NCI-H345 treated with DMSO at 0.1 percent for 48 hours (cell line): Measurements from ENCODE around the gene ZNF226.
A peak's percentile ranks its signal among the peaks of the same experiment; 100 is the strongest.
"Not testable (repeated sequence)": the region's sequence is repeated elsewhere in the genome, so short reads cannot be mapped to it uniquely, and the experiment has no call there.

Source experiments
- DNase-seq: peaks from one replicate; lab custom pipeline; 2025; ENCODE audit not compliant: unreplicated experiment; lab: John Stamatoyannopoulos, UW

Gene ZNF226

GRCh38 chr19:44207126-44207803 is 42.4 kb downstream of the ZNF226 start:
- DNase-seq, result no peak

DNA sequence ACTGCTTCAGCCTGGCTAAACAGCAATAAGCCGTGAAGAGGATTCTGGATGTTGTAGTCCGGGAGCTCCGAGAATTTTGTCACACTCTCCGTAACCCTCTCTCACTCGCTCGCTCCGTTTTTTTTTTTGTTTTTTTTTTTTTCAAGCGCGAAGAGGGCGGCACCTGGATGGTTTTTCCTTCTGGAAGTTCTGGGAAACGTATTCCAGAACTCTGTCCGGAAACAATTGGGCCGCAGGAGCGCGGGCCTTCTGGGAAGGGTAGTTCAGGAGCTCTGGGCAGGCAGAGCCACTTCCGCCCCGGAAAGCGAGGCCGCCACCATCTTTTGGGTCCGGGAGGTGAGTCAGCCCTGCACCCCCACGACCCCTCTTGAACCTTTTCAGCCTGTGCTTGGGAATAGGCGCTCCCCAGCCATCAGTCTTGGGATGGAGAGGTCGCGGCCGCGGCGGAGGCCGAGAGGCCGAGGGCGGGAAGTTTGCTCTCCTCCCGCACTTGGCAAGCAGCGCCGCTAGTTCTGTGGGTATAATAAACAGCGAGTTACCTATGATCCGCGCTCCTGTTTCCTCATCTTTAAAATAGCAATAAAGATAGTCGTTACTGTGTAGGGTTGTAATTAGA is 47.5 kb downstream of the ZNF226 start, which contains the start of gene ZNF227:
ZNF227 (plus strand) TSS at position 283 of the 616 bp plus-strand sequence. CDS start 5,261 bp downstream, outside the sequence.
- DNase-seq, result peak; percentile 70

- DNase-seq, result no peak
Observed at GRCh38 chr19:44212866-44213346, 48.0 kb downstream of the ZNF226 start.

- DNase-seq, result not testable (repeated sequence)
Observed at GRCh38 chr19:44219926-44220325, 55.0 kb downstream of the ZNF226 start.

DNA sequence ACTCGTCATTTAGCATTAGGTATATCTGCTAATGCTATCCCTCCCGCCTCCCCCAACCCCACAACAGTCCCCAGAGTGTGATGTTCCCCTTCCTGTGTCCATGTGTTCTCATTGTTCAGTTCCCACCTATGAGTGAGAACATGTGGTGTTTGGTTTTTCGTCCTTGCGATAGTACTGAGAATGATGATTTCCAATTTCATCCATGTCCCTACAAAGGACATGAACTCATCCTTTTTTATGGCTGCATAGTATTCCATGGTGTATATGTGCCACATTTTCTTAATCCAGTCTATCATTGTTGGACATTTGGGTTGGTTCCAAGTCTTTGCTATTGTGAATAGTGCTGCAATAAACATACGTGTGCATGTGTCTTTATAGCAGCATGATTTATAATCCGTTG is 55.9 kb downstream of the ZNF226 start:
- DNase-seq, result not testable (repeated sequence)

DNA sequence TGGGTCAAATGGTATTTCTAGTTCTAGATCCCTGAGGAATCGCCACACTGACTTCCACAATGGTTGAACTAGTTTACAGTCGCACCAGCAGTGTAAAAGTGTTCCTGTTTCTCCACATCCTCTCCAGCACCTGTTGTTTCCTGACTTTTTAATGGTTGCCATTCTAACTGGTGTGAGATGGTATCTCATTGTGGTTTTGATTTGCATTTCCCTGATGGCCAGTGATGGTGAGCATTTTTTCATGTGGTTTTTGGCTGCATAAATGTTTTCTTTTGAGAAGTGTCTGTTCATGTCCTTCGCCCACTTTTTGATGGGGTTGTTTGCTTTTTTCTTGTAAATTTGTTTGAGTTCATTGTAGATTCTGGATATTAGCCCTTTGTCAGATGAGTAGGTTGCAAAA is 56.4 kb downstream of the ZNF226 start:
- not testable (repeated sequence) for DNase-seq
